ENCODE measurements around the gene TAS1R1. TPM values are rescaled to one million over a fixed set of nuclear protein-coding genes. Genes with fewer than 3 reads are reported as not detected.
"Not testable (repeated sequence)": the region's sequence is repeated elsewhere in the genome, so short reads cannot be mapped to it uniquely, and the experiment has no call there.

TAS1R1 gene
- total RNA-seq, 1 donor from 2014 or later, result not detected

DNA sequence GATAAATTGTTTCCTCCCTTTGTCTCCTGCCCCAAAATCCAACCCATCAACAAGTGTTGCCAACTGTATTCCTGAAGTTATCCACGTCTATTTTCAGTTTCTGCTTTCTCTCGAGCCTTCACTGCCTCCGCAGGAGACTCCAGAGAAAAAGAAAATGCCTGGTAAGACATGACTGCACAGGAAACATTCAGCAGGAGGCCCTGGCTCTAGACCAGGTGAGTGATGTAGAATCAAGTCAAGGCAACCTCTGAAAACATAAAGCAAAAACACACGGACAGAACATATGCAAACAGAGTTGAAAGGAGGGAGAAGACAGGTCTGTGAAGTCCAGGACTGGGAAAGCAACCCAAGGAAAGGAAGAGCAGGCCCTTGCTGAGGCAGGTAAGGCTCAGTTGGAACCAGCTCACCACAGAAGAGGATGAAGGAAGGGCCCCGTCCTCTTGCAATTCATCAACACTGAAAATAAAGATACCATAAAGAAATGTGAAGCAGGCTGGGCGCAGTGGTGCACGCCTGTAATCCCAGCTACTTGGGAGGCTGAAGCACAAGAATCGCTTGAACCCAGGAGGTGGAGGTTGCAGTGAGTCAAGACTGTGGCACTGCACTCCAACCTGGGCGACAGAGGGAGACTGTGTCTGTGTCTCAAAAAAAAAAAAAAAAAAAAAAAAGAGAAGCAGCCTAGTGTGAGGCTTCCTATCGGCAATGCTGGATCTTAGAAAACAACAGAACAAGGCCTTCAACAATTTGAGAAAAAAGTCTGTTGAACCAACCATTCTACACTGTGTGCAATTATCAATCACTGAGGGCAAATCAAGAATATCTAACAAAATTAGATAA is 9.6 kb upstream of the TAS1R1 start:
- H3K9me3 ChIP-seq (replicated peaks), result no peaks in the 10 kb centered on the region
- no peaks in the 10 kb centered on the region for H3K27me3 ChIP-seq (ENCODE audit: low read depth)
- peaks cover 26% of the 10 kb centered on the region for H3K4me1 ChIP-seq
- H3K4me3 ChIP-seq, result no peak overlapping the region
- H3K27ac ChIP-seq (replicated peaks), result peak overlapping the region; percentile 75
- TF ChIP-seq, protein P1, sequence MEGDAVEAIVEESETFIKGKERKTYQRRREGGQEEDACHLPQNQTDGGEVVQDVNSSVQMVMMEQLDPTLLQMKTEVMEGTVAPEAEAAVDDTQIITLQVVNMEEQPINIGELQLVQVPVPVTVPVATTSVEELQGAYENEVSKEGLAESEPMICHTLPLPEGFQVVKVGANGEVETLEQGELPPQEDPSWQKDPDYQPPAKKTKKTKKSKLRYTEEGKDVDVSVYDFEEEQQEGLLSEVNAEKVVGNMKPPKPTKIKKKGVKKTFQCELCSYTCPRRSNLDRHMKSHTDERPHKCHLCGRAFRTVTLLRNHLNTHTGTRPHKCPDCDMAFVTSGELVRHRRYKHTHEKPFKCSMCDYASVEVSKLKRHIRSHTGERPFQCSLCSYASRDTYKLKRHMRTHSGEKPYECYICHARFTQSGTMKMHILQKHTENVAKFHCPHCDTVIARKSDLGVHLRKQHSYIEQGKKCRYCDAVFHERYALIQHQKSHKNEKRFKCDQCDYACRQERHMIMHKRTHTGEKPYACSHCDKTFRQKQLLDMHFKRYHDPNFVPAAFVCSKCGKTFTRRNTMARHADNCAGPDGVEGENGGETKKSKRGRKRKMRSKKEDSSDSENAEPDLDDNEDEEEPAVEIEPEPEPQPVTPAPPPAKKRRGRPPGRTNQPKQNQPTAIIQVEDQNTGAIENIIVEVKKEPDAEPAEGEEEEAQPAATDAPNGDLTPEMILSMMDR (IDR thresholded peaks at IDR 0.05; ENCODE audit: borderline replicate concordance), result no peak
- H3K36me3 ChIP-seq, result peaks cover 97% of the 10 kb centered on the region
- DNase-seq, result no peak
- intact Hi-C loops (cut with micrococcal nuclease), result no loop called here

DNA sequence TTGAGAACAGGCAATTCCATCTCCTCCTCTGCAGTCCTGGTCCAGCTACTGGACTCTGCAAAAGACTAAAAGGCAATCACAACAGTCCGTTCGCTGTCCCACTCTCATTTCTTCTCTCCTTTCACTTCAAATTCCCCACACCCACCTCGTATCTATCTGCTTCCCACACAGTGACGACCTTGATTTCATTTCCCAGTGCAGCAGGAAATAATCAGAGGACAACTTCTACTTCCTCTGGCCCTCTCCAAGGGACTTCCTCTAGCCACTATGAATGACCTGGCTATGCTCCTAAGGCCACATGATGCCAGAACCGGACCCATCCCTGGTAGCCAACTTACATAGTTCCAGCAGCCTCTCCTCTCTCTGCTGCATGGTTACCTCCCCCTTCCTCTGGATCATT is 8.8 kb upstream of the TAS1R1 start:
- intact Hi-C loops (cut with micrococcal nuclease), result no loop called here
- Histone ChIP-seq H3K27me3 (ENCODE audit: low read depth) (no peaks in the 10 kb centered on the region), H3K4me3 (peak overlapping the region; percentile 5), H3K4me1 (peaks cover 26% of the 10 kb centered on the region), H3K9me3 (replicated peaks) (no peaks in the 10 kb centered on the region), H3K27ac (replicated peaks) (peak overlapping the region; percentile 75), H3K36me3 (peaks cover 97% of the 10 kb centered on the region)
- TF ChIP-seq, protein P1 (IDR thresholded peaks at IDR 0.05; ENCODE audit: borderline replicate concordance), result no peak
- no peak for DNase-seq

DNA sequence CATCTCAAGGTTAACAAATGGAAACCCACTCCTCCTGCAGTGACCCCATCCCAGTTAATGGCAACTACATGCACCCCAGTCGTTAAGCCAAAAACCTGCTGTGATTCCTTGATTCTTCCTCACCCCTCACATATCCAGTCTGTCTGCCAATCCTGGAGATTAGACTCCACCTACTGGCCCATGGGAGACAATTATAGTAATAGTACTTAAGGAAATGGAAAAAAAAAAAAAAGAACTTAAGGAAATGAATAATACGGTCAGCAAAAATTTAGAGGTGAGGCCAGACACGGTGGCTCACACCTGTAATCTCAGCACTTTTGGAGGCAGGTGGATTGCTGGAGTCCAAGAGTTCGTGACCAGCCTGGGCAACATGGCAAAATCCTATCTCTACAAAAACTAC is 7.8 kb upstream of the TAS1R1 start:
- no peak for DNase-seq
- intact Hi-C loops (cut with micrococcal nuclease), result no loop called here
- Histone ChIP-seq H3K9me3 (replicated peaks) (no peaks in the 10 kb centered on the region), H3K4me1 (peaks cover 26% of the 10 kb centered on the region), H3K27me3 (ENCODE audit: low read depth) (no peaks in the 10 kb centered on the region), H3K4me3 (no peak overlapping the region), H3K36me3 (peaks cover 89% of the 10 kb centered on the region), H3K27ac (replicated peaks) (peak overlapping the region; percentile 75)
- TF ChIP-seq, protein P1 (IDR thresholded peaks at IDR 0.05; ENCODE audit: borderline replicate concordance), result no peak

DNA sequence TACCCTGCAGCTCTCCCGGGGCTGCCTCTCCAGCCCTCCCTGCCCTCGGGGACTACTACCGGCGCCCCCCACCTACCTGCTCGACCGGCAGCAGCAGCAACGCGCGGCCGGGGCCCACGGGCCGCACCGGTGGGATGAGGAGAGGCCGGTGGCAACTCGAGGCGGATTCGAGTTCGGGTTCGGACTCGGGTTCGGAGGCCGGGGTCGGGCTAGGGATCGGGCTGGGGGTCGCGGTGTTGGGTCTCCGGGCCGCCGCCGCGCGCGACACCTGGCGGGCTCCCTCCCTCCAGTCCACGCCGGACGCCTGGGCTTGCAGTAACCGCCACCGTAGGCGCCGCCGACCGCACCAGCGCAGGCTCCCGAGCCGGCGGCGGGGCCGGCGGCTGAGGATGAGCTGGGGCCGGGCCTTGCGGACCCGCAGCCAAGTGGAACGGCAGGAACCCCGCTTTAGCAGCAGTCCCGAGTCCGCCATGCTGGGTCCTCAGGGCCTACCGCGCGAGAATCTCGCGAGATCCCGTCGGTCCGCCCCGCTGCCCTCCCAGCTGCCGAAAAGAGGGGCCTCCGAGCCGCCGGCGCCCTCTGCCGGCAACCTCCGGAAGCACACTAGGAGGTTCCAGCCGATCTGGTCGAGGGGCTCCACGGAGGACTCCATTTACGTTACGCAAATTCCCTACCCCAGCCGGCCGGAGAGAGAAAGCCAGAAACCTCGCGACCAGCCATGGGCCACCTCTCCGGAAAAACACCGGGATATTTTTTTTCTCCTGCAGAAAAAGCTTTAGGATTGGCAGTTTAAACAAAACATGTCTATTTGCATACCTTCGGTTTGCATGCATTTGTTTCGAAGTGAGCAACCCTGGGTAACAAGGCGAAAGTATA is 838 bp upstream of the TAS1R1 start, which contains the start of gene NOL9:
TSS of gene NOL9 (minus strand) at position 483 of the 876 bp plus-strand sequence. CDS start at position 472, 11 bp downstream.
- TF ChIP-seq, protein P1 (IDR thresholded peaks at IDR 0.05; ENCODE audit: borderline replicate concordance), result peak; percentile 97

DNA sequence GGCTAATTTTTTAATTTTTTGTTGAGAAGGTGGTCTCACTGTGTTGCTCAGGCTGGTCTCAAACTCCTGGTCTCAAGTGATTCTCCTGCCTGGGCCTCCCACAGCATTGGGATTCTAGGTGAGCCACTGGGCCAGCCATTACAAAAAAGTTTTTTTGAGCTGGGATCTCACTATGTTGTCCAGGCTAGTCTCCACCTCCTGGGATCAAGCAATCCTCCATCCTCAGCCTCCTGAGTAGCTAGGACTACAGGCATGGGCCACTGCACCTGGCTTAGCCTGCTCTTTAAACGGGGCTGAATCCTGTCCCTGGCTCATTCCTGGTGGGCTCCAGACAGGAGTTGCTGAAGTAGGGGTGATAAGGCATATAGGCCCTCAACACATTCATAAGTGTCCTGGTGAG is 2.5 kb downstream of the TAS1R1 start:
- no peaks in the 10 kb centered on the region for H3K9me3 ChIP-seq (replicated peaks)
- DNase-seq, result no peak
- H3K27ac ChIP-seq (replicated peaks), result no peak overlapping the region
- no peaks in the 10 kb centered on the region for H3K27me3 ChIP-seq (ENCODE audit: low read depth)
- no peaks in the 10 kb centered on the region for H3K36me3 ChIP-seq
- no peak overlapping the region for H3K4me3 ChIP-seq
- TF ChIP-seq, protein P1 (IDR thresholded peaks at IDR 0.05; ENCODE audit: borderline replicate concordance), result no peak
- peaks cover 27% of the 10 kb centered on the region for H3K4me1 ChIP-seq
- intact Hi-C loops (cut with micrococcal nuclease), result no loop called here

More for the DNA sequence above, 838 bp upstream of the TAS1R1 start, which contains the start of gene NOL9:
- Histone ChIP-seq H3K4me1 (peaks cover 29% of the 10 kb centered on the region), H3K27me3 (ENCODE audit: low read depth) (no peaks in the 10 kb centered on the region), H3K9me3 (replicated peaks) (no peaks in the 10 kb centered on the region), H3K36me3 (peaks cover 22% of the 10 kb centered on the region), H3K4me3 (peak within 1 kb of the TSS; percentile 75), H3K27ac (replicated peaks) (peak within 1 kb of the TSS; percentile 82)
- peak; percentile 96 for DNase-seq
- intact Hi-C loops (cut with micrococcal nuclease), result no loop called here

DNA sequence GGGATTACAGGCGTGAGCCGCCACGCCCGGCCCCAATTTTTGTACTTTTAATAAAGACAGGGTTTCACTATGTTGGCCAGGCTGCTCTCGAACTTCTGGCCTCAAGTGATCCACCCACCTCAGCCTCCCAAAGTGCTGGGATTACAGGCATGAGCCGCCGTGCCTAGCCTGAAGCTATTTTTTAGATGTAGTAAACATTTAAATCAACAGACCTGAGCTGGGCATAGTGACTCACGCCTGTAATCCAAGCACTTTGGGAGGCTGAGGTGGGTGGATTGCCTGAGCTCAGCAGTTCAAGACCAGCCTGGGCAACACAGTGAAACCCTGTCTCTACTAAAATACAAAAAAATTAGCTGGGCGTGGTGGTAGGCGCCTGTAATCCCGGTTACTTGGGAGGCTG is 4.1 kb downstream of the TAS1R1 start:
- H3K27me3 ChIP-seq (ENCODE audit: low read depth); intact Hi-C loops (cut with micrococcal nuclease); H3K9me3 ChIP-seq (replicated peaks); H3K4me3 ChIP-seq; H3K27ac ChIP-seq (replicated peaks); H3K36me3 ChIP-seq; DNase-seq: not testable (repeated sequence)
- H3K4me1 ChIP-seq, result peaks cover 11% of the 10 kb centered on the region
